ENCODE measurements around the gene CSF3R.
A peak's percentile ranks its signal among the peaks of the same experiment; 100 is the strongest.

Gene CSF3R

DNA sequence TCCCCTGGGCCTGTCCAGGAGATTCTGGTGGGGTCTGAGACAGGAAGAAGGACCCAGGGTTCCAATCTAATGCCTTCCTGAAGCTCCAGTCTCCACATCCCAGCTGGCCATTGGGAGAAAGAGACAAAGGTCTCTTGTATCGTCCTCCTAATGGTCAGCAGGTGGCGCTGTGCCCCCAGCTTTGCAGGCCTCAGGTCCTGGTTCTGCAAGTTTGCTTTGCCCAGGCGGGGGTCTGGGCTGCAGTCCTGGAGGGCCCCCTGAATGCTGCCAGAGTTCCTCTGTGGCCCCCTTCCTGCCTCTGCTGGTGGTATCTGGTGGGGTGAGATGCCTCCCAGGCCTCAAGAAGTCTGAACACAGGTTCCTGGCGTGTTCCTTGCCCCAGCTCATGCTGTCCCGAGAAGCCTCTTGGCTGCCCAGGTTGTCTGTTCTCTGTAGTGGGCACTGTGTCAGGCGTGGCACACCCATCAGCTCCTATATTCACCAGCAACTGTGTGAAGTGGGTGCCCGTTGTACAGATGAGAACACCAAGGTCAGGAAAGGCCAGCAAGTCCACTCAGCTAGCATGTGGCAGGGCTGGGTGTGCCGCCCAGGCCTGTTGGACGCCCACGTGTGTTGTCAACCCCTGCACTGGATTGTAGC lies 33.8 kb upstream of the CSF3R start:
- Histone ChIP-seq H3K27me3 (replicated peaks) (no peaks in the 10 kb centered on the region), H3K27ac (no peak overlapping the region), H3K4me3 (ENCODE audit: low read depth, low read length) (no peak overlapping the region), H3K36me3 (replicated peaks) (no peaks in the 10 kb centered on the region)
- peak; percentile 26 for DNase-seq
- TF ChIP-seq, protein P1, sequence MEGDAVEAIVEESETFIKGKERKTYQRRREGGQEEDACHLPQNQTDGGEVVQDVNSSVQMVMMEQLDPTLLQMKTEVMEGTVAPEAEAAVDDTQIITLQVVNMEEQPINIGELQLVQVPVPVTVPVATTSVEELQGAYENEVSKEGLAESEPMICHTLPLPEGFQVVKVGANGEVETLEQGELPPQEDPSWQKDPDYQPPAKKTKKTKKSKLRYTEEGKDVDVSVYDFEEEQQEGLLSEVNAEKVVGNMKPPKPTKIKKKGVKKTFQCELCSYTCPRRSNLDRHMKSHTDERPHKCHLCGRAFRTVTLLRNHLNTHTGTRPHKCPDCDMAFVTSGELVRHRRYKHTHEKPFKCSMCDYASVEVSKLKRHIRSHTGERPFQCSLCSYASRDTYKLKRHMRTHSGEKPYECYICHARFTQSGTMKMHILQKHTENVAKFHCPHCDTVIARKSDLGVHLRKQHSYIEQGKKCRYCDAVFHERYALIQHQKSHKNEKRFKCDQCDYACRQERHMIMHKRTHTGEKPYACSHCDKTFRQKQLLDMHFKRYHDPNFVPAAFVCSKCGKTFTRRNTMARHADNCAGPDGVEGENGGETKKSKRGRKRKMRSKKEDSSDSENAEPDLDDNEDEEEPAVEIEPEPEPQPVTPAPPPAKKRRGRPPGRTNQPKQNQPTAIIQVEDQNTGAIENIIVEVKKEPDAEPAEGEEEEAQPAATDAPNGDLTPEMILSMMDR (IDR thresholded peaks at IDR 0.05; ENCODE audit: low read depth, low read length, missing control alignments) = peak; percentile 93
- in situ Hi-C loops (cut with HindIII; ENCODE audit: low pct_ligation_motif_present, low sequenced_read_pairs) = no loop called here

DNA sequence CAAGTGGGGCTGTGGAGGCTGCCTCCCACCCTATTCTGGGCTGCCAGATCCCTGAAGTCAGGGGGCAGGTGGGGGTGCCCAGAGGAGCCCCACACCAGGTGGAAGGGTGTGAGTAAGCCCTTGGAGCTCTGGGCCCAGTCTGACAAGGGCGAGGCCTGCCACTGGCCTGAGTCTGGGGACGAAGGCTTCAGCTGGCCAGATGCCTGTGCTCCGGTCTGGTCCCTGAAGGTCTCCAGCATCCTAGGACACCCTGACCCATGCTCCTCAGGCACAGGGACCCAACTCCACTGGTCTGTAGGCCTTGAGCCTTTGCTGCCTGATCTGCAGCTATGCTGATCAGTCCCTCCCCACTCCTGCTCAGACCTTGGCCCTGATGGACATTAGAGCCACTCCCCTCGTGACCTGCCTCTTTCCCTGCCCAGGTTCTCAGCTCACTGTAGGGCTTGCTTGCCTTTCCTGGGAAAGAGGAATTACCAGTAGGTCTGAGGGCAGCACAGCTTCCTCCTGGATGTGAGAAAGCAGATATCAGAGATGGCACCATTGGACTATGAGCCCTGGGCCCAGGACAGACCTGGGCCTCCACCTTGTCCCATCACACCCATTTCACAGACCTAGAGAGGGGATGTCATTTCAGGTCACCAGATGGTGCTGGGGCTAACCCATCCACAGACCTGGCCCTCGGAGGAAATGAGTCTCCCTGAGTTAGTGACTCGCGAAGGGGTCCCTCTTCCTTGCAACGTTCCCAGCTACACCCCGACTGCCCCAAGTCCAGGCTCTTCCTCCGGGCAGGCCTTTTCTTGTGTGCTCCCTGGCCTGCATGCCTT lies 32.8 kb upstream of the CSF3R start:
- no peak for DNase-seq
- no peak overlapping the region for H3K27ac ChIP-seq
- in situ Hi-C loops (cut with HindIII; ENCODE audit: low pct_ligation_motif_present, low sequenced_read_pairs) = no loop called here
- H3K4me3 ChIP-seq (ENCODE audit: low read depth, low read length) = no peak overlapping the region
- TF ChIP-seq, protein P1 (IDR thresholded peaks at IDR 0.05; ENCODE audit: low read depth, low read length, missing control alignments) = no peak
- H3K27me3 ChIP-seq (replicated peaks) = no peaks in the 10 kb centered on the region
- no peaks in the 10 kb centered on the region for H3K36me3 ChIP-seq (replicated peaks)

DNA sequence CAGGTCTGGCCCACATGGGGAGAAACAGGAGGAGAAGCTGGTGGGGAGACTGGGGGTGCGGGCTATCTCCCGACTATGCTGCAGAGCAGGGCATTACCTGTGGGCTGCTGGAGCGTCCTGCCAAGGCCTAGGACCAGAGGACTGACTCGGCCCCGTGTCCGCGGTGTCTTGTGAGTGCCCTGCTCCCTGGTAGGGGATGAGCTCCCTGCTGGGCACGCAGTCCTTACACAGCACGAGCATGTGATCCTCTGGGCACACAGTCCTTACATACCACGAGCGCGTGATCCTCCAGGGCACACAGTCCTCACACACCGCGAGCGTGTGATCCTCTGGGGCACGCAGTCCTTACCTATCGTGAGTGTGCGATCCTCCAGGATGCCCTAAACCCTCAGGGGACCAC lies 31.8 kb upstream of the CSF3R start:
- TF ChIP-seq, protein P1 (IDR thresholded peaks at IDR 0.05; ENCODE audit: low read depth, low read length, missing control alignments) = no peak
- no peak for DNase-seq
- Histone ChIP-seq H3K27ac (no peak overlapping the region), H3K27me3 (replicated peaks) (no peaks in the 10 kb centered on the region), H3K4me3 (ENCODE audit: low read depth, low read length) (no peak overlapping the region), H3K36me3 (replicated peaks) (no peaks in the 10 kb centered on the region)
- in situ Hi-C loops (cut with HindIII; ENCODE audit: low pct_ligation_motif_present, low sequenced_read_pairs) = no loop called here

DNA sequence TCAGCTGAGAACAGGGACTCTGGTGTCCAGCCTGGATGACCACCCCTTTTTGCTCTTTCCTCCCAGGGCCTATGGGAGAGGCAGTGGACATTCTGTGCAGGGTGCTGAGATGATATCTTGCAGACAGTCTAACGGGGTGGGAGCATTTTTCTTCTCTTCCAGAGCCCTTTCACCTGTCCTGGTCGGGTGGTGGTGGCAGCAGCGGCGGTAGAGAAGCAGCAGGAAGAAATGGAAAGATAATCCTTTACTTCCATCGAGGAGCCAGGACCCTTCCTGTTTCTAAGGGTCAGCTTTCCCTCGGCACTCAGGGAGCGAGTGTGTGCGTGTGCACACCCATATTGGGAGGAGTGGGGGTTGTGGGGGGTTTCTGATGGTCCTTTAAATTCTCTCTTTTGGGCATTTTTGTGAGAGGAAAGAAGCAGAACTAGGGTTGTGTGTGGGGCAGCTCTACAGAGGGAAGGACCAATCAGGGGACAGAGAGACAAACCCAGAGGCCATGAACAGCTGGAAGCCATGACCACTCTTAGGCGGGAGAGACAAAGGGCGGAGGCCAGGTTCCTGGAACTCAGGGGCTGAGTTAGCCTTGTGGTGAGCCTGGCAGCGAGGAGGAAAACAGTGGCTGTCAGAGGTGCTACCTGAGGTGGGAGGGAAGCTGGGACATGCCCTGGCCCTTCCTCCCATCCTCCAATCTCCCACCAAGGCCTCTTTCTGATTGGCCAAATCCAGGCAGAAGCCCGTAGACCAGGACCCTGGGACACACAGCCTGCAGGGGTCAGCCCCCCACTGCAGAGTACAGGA lies 31.2 kb upstream of the CSF3R start:
- in situ Hi-C loops (cut with HindIII; ENCODE audit: low pct_ligation_motif_present, low sequenced_read_pairs) = no loop called here

DNA sequence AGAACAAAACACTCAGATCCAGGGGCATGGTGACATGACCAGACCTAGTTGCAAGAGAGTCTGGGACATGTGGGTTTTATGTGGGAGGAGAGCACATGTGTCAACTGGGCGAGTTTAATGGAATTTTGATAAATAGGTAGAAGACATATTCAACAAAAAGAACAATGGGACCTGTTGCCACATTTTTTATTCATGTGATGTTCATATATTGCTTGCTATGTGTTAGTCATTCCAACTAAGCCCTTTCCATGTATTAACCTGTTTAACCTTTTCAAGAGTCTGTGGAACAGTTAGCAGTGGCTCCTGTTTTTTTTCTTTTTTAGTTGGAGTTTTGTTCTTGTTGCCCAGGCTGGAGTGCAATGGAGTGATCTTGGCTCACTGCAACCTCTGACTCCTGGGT lies 30.1 kb upstream of the CSF3R start:
- TF ChIP-seq, protein P1 (IDR thresholded peaks at IDR 0.05; ENCODE audit: low read depth, low read length, missing control alignments) = no peak
- H3K36me3 ChIP-seq (replicated peaks) = no peaks in the 10 kb centered on the region
- no peaks in the 10 kb centered on the region for H3K27me3 ChIP-seq (replicated peaks)
- no peak for DNase-seq
- H3K27ac ChIP-seq = no peak overlapping the region
- no peak overlapping the region for H3K4me3 ChIP-seq (ENCODE audit: low read depth, low read length)
- in situ Hi-C loops (cut with HindIII; ENCODE audit: low pct_ligation_motif_present, low sequenced_read_pairs) = no loop called here

More for the DNA sequence above, 31.2 kb upstream of the CSF3R start:
- no peak overlapping the region for H3K27ac ChIP-seq
- H3K36me3 ChIP-seq (replicated peaks) = no peaks in the 10 kb centered on the region
- no peak for DNase-seq
- no peak overlapping the region for H3K4me3 ChIP-seq (ENCODE audit: low read depth, low read length)
- no peaks in the 10 kb centered on the region for H3K27me3 ChIP-seq (replicated peaks)
- TF ChIP-seq, protein P1 (IDR thresholded peaks at IDR 0.05; ENCODE audit: low read depth, low read length, missing control alignments) = no peak
